OCI-LY3 (cell line): Measurements from ENCODE around the gene IGFLR1.

Experiments used
- H2AFZ ChIP-seq: fragments of 200-600, 300-600 bp; shearing (Covaris generic); 2 replicates; pipeline ENCODE4 v1.6.0; 2014; ENCODE audit warnings: antibody characterized with exemption, low read depth, low read length
- H3K27ac ChIP-seq: fragments of 200-600, 300-600 bp; sonication (generic); 2 replicates; pipeline ENCODE4 v1.5.1; 2014; ENCODE audit warnings: mild to moderate bottlenecking, low read length, moderate library complexity, mixed read lengths
- H3K27me3 ChIP-seq: fragments of 200-600, 300-600 bp; sonication (generic); 2 replicates; pipeline ENCODE4 v1.6.1; 2014; ENCODE audit warnings: low read depth, low read length, mixed read lengths
- H3K36me3 ChIP-seq: fragments of 200-600, 300-600 bp; sonication (generic); replicated peaks from 2 replicates; pipeline ENCODE3; 2014; ENCODE audit warnings: low read depth, low read length, mixed read lengths
- H3K4me1 ChIP-seq: fragments of 300-600, 200-600 bp; sonication (generic); 2 replicates; pipeline ENCODE4 v1.6.1; 2014; ENCODE audit warnings: low read length, mixed read lengths
- H3K4me2 ChIP-seq: fragments of 200-600, 300-600 bp; sonication (generic); 2 replicates; pipeline ENCODE4 v1.6.1; 2014; ENCODE audit warnings: low read length, mixed read lengths
- H3K4me3 ChIP-seq: fragments of 300-600, 200-600 bp; sonication (generic); 2 replicates; pipeline ENCODE4 v1.5.1; 2014; ENCODE audit warnings: antibody characterized with exemption, mild to moderate bottlenecking, low read length, moderate library complexity
- H3K79me2 ChIP-seq: fragments of 300-600, 200-600 bp; shearing (Covaris generic); 2 replicates; pipeline ENCODE4 v1.6.1; 2014; ENCODE audit warnings: mild to moderate bottlenecking, low read length, mixed read lengths
- H3K9ac ChIP-seq: fragments of 300-600, 200-600 bp; shearing (Covaris generic); 2 replicates; pipeline ENCODE4 v1.6.0; 2014; ENCODE audit warnings: mild to moderate bottlenecking, low read length, moderate library complexity
- H3K9me3 ChIP-seq: fragments of 200-600, 300-600 bp; shearing (Covaris generic); 2 replicates; pipeline ENCODE4 v1.6.1; 2014; ENCODE audit warnings: low read length, mixed read lengths; ENCODE audit not compliant: insufficient read depth
- H4K20me1 ChIP-seq: fragments of 200-600, 300-600 bp; sonication (generic); 2 replicates; pipeline ENCODE4 v1.6.1; 2016; ENCODE audit warnings: low read length, mixed read lengths; ENCODE audit not compliant: insufficient read depth
- CTCF ChIP-seq: fragments of 200-600, 300-600 bp; sonication (generic); IDR thresholded peaks from 2 replicates; pipeline ENCODE4 v1.5.1; 2014; ENCODE audit warnings: antibody characterized with exemption, low read length, low read depth
- EZH2phosphoT487 ChIP-seq: fragments of 200-600 bp; shearing (Covaris generic); IDR thresholded peaks from 2 replicates; pipeline ENCODE4 v1.6.1; 2018; ENCODE audit warnings: antibody characterized with exemption, mixed run types, low read depth

The IGFLR1 gene

GRCh38 chr19:35783469-35784434 lies 41.5 kb upstream of the IGFLR1 start:
- Histone ChIP-seq H3K4me2 (peak overlapping the region; percentile 27; the same call in 1 of the 2 replicates), H3K27ac (no peak overlapping the region), H3K27me3 (no peaks in the 10 kb centered on the region), H3K9me3 (no peaks in the 10 kb centered on the region), H2AFZ (no peak overlapping the region), H3K9ac (no peak overlapping the region), H3K4me3 (no peak overlapping the region), H3K79me2 (no peaks in the 10 kb centered on the region), H4K20me1 (no peaks in the 10 kb centered on the region), H3K4me1 (peaks cover 25% of the 10 kb centered on the region), H3K36me3 (no peaks in the 10 kb centered on the region)
- TF ChIP-seq EZH2phosphoT487: no peak
- TF ChIP-seq CTCF: no peak

GRCh38 chr19:35782589-35782988 lies 40.3 kb upstream of the IGFLR1 start:
- Histone ChIP-seq H2AFZ (no peak overlapping the region), H3K4me3 (no peak overlapping the region), H4K20me1 (no peaks in the 10 kb centered on the region), H3K9me3 (no peaks in the 10 kb centered on the region), H3K36me3 (no peaks in the 10 kb centered on the region), H3K4me2 (peak overlapping the region; percentile 27; the same call in 1 of the 2 replicates), H3K4me1 (peaks cover 25% of the 10 kb centered on the region), H3K27ac (no peak overlapping the region), H3K27me3 (no peaks in the 10 kb centered on the region), H3K9ac (no peak overlapping the region), H3K79me2 (no peaks in the 10 kb centered on the region)
- TF ChIP-seq CTCF (no peak), EZH2phosphoT487 (no peak)

- Histone ChIP-seq H3K27ac (no peak overlapping the region), H3K79me2 (no peaks in the 10 kb centered on the region), H4K20me1 (no peaks in the 10 kb centered on the region), H3K36me3 (no peaks in the 10 kb centered on the region), H3K4me1 (peaks cover 26% of the 10 kb centered on the region), H3K9ac (no peak overlapping the region), H3K4me3 (no peak overlapping the region), H3K9me3 (no peaks in the 10 kb centered on the region), H3K4me2 (no peak overlapping the region), H2AFZ (no peak overlapping the region), H3K27me3 (no peaks in the 10 kb centered on the region)
- no peak for TF ChIP-seq EZH2phosphoT487
- no peak for TF ChIP-seq CTCF
These were observed 39.4 kb upstream of the IGFLR1 start for GRCh38 chr19:35781650-35782049.

DNA sequence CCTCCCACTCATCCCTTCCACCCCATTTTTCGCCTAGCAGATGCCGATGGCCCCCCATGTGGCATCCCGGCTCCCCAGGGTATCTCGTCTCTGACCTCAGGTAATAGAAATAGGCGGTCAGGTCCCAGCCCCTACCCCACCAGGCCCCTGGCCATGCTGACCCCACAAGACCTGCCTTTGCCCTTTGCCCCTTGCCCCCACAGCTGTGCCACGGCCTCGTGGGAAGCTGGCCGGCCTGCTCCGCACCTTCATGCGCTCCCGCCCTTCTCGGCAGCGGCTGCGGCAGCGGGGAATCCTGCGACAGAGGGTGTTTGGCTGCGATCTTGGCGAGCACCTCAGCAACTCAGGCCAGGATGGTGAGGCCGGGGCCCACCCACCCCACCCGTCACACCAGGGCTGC lies 38.5 kb upstream of the IGFLR1 start:
- H3K27ac ChIP-seq: no peak overlapping the region
- no peaks in the 10 kb centered on the region for H3K9me3 ChIP-seq
- no peak overlapping the region for H3K4me2 ChIP-seq
- H3K79me2 ChIP-seq: no peaks in the 10 kb centered on the region
- no peak overlapping the region for H3K4me3 ChIP-seq
- H3K4me1 ChIP-seq: peaks cover 33% of the 10 kb centered on the region
- no peak overlapping the region for H3K9ac ChIP-seq
- no peaks in the 10 kb centered on the region for H4K20me1 ChIP-seq
- no peaks in the 10 kb centered on the region for H3K27me3 ChIP-seq
- no peaks in the 10 kb centered on the region for H3K36me3 ChIP-seq
- no peak for TF ChIP-seq EZH2phosphoT487
- TF ChIP-seq CTCF: no peak
- no peak overlapping the region for H2AFZ ChIP-seq
